ENCODE results near the gene PACSIN2.

The PACSIN2 gene

GRCh38 chr22:42856865-42857704, 157.9 kb downstream of the PACSIN2 start, which contains the start of gene ARFGAP3:
Gene ARFGAP3 (minus strand): TSS chr22:42857273. CDS start chr22:42857182, 91 bp downstream.
- H3K9me3 ChIP-seq (replicated peaks; ENCODE audit: insufficient read depth, low read length), result no peaks in the 10 kb centered on the region
- no peaks in the 10 kb centered on the region for H3K27me3 ChIP-seq (replicated peaks; ENCODE audit: insufficient read depth, low read length)
- peak within 1 kb of the TSS; percentile 67 for H3K4me2 ChIP-seq (ENCODE audit: low read depth, low read length)
- H3K79me2 ChIP-seq (ENCODE audit: low read length), result peaks cover 43% of the 10 kb centered on the region
- TF ChIP-seq EZH2phosphoT487 (IDR thresholded peaks at IDR 0.05; ENCODE audit: low read length) (no peak), EZH2 (optimal IDR thresholded peaks at IDR 0.05; ENCODE audit: low read depth, low read length) (no peak), CTCF (IDR thresholded peaks at IDR 0.05; ENCODE audit: low read length) (no peak)
- H3K4me1 ChIP-seq (ENCODE audit: low read length), result peaks cover 3% of the 10 kb centered on the region; the same call in 1 of the 2 replicates
- no peaks in the 10 kb centered on the region for H3F3A ChIP-seq (ENCODE audit: insufficient read depth, low read length)
- no peaks in the 10 kb centered on the region for H3K9me2 ChIP-seq (replicated peaks; ENCODE audit: insufficient read depth, low read length)
- H3K36me3 ChIP-seq (replicated peaks; ENCODE audit: insufficient read depth, low read length), result no peaks in the 10 kb centered on the region
- H2AFZ ChIP-seq (ENCODE audit: low read length), result peak within 1 kb of the TSS; percentile 84
- H3K9ac ChIP-seq (ENCODE audit: low read length), result peak within 1 kb of the TSS; percentile 98
- peak within 1 kb of the TSS; percentile 96 for H3K4me3 ChIP-seq (ENCODE audit: low read length)
- H3K27ac ChIP-seq (ENCODE audit: low read length), result peak within 1 kb of the TSS; percentile 91; the same call in 1 of the 2 replicates
- no peaks in the 10 kb centered on the region for H4K20me1 ChIP-seq (ENCODE audit: insufficient read depth, low read length)
- DNase-seq, result peak; percentile 94

GRCh38 chr22:42856179-42856864, 158.6 kb downstream of the PACSIN2 start:
- no peaks in the 10 kb centered on the region for H4K20me1 ChIP-seq (ENCODE audit: insufficient read depth, low read length)
- no peaks in the 10 kb centered on the region for H3F3A ChIP-seq (ENCODE audit: insufficient read depth, low read length)
- peak overlapping the region; percentile 98 for H3K9ac ChIP-seq (ENCODE audit: low read length)
- H3K27ac ChIP-seq (ENCODE audit: low read length), result peak overlapping the region; percentile 71; the same call in 1 of the 2 replicates
- H3K79me2 ChIP-seq (ENCODE audit: low read length), result peaks cover 51% of the 10 kb centered on the region
- peaks cover 3% of the 10 kb centered on the region; the same call in 1 of the 2 replicates for H3K4me1 ChIP-seq (ENCODE audit: low read length)
- H2AFZ ChIP-seq (ENCODE audit: low read length), result peak overlapping the region; percentile 73
- peak overlapping the region; percentile 96 for H3K4me3 ChIP-seq (ENCODE audit: low read length)
- no peaks in the 10 kb centered on the region for H3K9me3 ChIP-seq (replicated peaks; ENCODE audit: insufficient read depth, low read length)
- no peaks in the 10 kb centered on the region for H3K27me3 ChIP-seq (replicated peaks; ENCODE audit: insufficient read depth, low read length)
- no peaks in the 10 kb centered on the region for H3K9me2 ChIP-seq (replicated peaks; ENCODE audit: insufficient read depth, low read length)
- no peaks in the 10 kb centered on the region for H3K36me3 ChIP-seq (replicated peaks; ENCODE audit: insufficient read depth, low read length)
- DNase-seq, result peak; percentile 31
- H3K4me2 ChIP-seq (ENCODE audit: low read depth, low read length), result peak overlapping the region; percentile 67
- no peak for TF ChIP-seq EZH2phosphoT487 (IDR thresholded peaks at IDR 0.05; ENCODE audit: low read length)
- TF ChIP-seq EZH2 (optimal IDR thresholded peaks at IDR 0.05; ENCODE audit: low read depth, low read length), result no peak
- no peak for TF ChIP-seq CTCF (IDR thresholded peaks at IDR 0.05; ENCODE audit: low read length)

GRCh38 chr22:42855721-42856120, 159.2 kb downstream of the PACSIN2 start:
- no peak for DNase-seq
- Histone ChIP-seq H3K27me3 (replicated peaks; ENCODE audit: insufficient read depth, low read length) (no peaks in the 10 kb centered on the region), H3K36me3 (replicated peaks; ENCODE audit: insufficient read depth, low read length) (no peaks in the 10 kb centered on the region), H3K27ac (ENCODE audit: low read length) (peak overlapping the region; percentile 71; the same call in 1 of the 2 replicates), H3F3A (ENCODE audit: insufficient read depth, low read length) (no peaks in the 10 kb centered on the region), H3K4me1 (ENCODE audit: low read length) (peaks cover 3% of the 10 kb centered on the region; the same call in 1 of the 2 replicates), H2AFZ (ENCODE audit: low read length) (peak overlapping the region; percentile 73; the same call in 1 of the 2 replicates), H3K9ac (ENCODE audit: low read length) (peak overlapping the region; percentile 98), H3K9me2 (replicated peaks; ENCODE audit: insufficient read depth, low read length) (no peaks in the 10 kb centered on the region), H3K4me3 (ENCODE audit: low read length) (peak overlapping the region; percentile 96), H4K20me1 (ENCODE audit: insufficient read depth, low read length) (peaks cover 3% of the 10 kb centered on the region; the same call in 1 of the 2 replicates), H3K4me2 (ENCODE audit: low read depth, low read length) (peak overlapping the region; percentile 67), H3K9me3 (replicated peaks; ENCODE audit: insufficient read depth, low read length) (no peaks in the 10 kb centered on the region), H3K79me2 (ENCODE audit: low read length) (peaks cover 57% of the 10 kb centered on the region)
- TF ChIP-seq EZH2 (optimal IDR thresholded peaks at IDR 0.05; ENCODE audit: low read depth, low read length) (no peak), EZH2phosphoT487 (IDR thresholded peaks at IDR 0.05; ENCODE audit: low read length) (no peak), CTCF (IDR thresholded peaks at IDR 0.05; ENCODE audit: low read length) (no peak)

Measured in MM.1S (cell line).